SK-N-SH (cell line): ENCODE results near the gene GRM2.

Experiments
- CHD2 ChIP-seq: fragments of 150-350 bp; IDR thresholded peaks from 2 replicates; pipeline ENCODE4 v1.6.1; 2018; ENCODE audit warnings: low read length; ENCODE audit not compliant: partially characterized antibody
- EP300 ChIP-seq, 2 experiments: IDR thresholded peaks; 2 replicates each; pipeline versions ENCODE4 v1.4.0 to v1.6.1; 2012; ENCODE audit warnings: borderline replicate concordance in 1 of 2, low read depth in 1 of 2, low read length in 1 of 2
- EZH2phosphoT487 ChIP-seq: fragments of 200-600 bp; sonication (generic); IDR thresholded peaks from 2 replicates; pipeline ENCODE4 v1.6.1; 2017; ENCODE audit warnings: low read depth, mixed run types, mild to moderate bottlenecking, antibody characterized with exemption, moderate library complexity, borderline replicate concordance
- FOSL2 ChIP-seq: IDR thresholded peaks from 2 replicates; pipeline ENCODE4 v1.4.0; 2012; ENCODE audit warnings: low read depth, mild to moderate bottlenecking, moderate library complexity, borderline replicate concordance
- FOXM1 ChIP-seq: IDR thresholded peaks from 2 replicates; pipeline ENCODE4 v1.4.0; 2012; ENCODE audit warnings: low read depth, mild to moderate bottlenecking
- PBX3 ChIP-seq: IDR thresholded peaks from 2 replicates; pipeline ENCODE4; 2012
- RAD21 ChIP-seq: IDR thresholded peaks from 2 replicates; pipeline ENCODE4 v1.6.1; 2012; ENCODE audit warnings: mild to moderate bottlenecking, low read length
- RFX5 ChIP-seq: IDR thresholded peaks from 2 replicates; pipeline ENCODE4 v1.6.1; 2012; ENCODE audit warnings: mild to moderate bottlenecking, improper control_type of control experiment, low read length
- SIN3A ChIP-seq: IDR thresholded peaks from 2 replicates; pipeline ENCODE4 v1.6.1; 2012; ENCODE audit warnings: low read depth, mild to moderate bottlenecking, low read length, moderate library complexity, borderline replicate concordance
- TF ChIP-seq, protein P1 (sequence below): fragments of 200-600 bp; sonication (generic); IDR thresholded peaks from 2 replicates; pipeline ENCODE4 v1.6.1; 2017; ENCODE audit warnings: antibody characterized with exemption, mild to moderate bottlenecking, moderate library complexity

DNA sequence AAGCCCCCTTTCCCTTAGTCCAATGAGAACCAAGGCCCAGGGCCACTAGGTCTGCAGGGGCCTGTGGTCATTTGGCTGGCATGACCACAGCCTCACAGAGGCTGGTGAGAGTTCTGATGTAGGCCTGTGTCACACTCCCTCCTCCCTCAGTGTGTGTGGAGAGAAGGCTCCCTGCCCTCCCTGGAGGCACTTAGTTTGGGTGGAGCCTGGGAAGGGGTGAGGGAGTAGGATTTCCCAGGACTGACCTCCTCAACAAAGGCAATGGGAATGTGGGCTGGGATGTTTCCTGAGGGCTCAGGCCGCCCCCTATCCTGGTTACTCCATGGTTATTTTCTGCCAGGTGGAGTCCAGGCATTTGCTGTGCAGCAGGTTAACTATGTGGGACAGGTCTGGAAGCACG, 28.2 kb upstream of the GRM2 start:
- TF ChIP-seq SIN3A, result no peak
- no peak for TF ChIP-seq EZH2phosphoT487
- TF ChIP-seq RAD21, result no peak
- TF ChIP-seq, protein P1, sequence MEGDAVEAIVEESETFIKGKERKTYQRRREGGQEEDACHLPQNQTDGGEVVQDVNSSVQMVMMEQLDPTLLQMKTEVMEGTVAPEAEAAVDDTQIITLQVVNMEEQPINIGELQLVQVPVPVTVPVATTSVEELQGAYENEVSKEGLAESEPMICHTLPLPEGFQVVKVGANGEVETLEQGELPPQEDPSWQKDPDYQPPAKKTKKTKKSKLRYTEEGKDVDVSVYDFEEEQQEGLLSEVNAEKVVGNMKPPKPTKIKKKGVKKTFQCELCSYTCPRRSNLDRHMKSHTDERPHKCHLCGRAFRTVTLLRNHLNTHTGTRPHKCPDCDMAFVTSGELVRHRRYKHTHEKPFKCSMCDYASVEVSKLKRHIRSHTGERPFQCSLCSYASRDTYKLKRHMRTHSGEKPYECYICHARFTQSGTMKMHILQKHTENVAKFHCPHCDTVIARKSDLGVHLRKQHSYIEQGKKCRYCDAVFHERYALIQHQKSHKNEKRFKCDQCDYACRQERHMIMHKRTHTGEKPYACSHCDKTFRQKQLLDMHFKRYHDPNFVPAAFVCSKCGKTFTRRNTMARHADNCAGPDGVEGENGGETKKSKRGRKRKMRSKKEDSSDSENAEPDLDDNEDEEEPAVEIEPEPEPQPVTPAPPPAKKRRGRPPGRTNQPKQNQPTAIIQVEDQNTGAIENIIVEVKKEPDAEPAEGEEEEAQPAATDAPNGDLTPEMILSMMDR, result no peak
- TF ChIP-seq EP300 (IDR thresholded peaks at IDR 0.05; ENCODE audit: borderline replicate concordance in 1 of 2, low read depth in 1 of 2, low read length in 1 of 2), result no peak
- TF ChIP-seq RFX5, result no peak
- no peak for TF ChIP-seq PBX3
- no peak for TF ChIP-seq CHD2
- TF ChIP-seq FOSL2, result no peak
- TF ChIP-seq FOXM1, result no peak
